Body of pancreas (tissue), 4 donors: Measurements from ENCODE around the gene TTC9B. TPM values are rescaled to one million over a fixed set of nuclear protein-coding genes. Genes with fewer than 3 reads are reported as not detected.
"Not testable (repeated sequence)": the region's sequence is repeated elsewhere in the genome, so short reads cannot be mapped to it uniquely, and the experiment has no call there.

Source experiments
- ATAC-seq: fragments of 150-250 bp; one replicate; pipeline ENCODE4 v1.9.1; 2016
- DNase-seq, 4 donors: peaks; one replicate each; pipeline ENCODE4 v3.0.0-alpha.2; 2019
- H3K27ac ChIP-seq, 4 donors: fragments of 200-600 bp; sonication (generic); 1 replicate in 3 of 4; 2 replicates in 1 of 4; pipeline versions ENCODE4 v1.5.1 to v1.6.1; 2016 to 2019; ENCODE audit warnings: mild to moderate bottlenecking in 1 of 4, mixed read lengths in 1 of 4, moderate library complexity in 1 of 4
- H3K27me3 ChIP-seq, 2 donors: fragments of 200-600 bp; sonication (generic); one replicate each; pipeline ENCODE4 v1.6.0; 2016; ENCODE audit warnings: mild to moderate bottlenecking in 1 of 2
- H3K36me3 ChIP-seq, 2 donors: fragments of 200-600 bp; sonication (generic); replicated peaks in 1 of 2; 2 replicates each; pipeline ENCODE4 v1.5.1; 2016; ENCODE audit warnings: low read depth in 2 of 2; ENCODE audit not compliant: insufficient read depth in 1 of 2
- H3K4me1 ChIP-seq: fragments of 200-600 bp; sonication (generic); one replicate; pipeline ENCODE4 v1.6.0; 2016
- H3K4me3 ChIP-seq, 2 donors: fragments of 200-600 bp; sonication (generic); 1 replicate in 1 of 2; 2 replicates in 1 of 2; pipeline ENCODE4 v1.5.1; 2016 to 2019
- H3K9me3 ChIP-seq, 3 donors: fragments of 200-600 bp; sonication (generic); 1 replicate in 2 of 3; 2 replicates in 1 of 3; pipeline ENCODE4 v1.5.1; 2016
- POLR2A ChIP-seq, 3 donors: fragments of 450-650 bp; IDR thresholded peaks; one replicate each; pipeline ENCODE4 v1.6.1; 2016; ENCODE audit warnings: antibody characterized with exemption in 3 of 3, mild to moderate bottlenecking in 2 of 3
- WGBS, 2 donors: methylation state at CpG; one replicate each; pipeline ENCODE4 v1.1.5; 2017; 5-methylcytosine and 5-hydroxymethylcytosine counted together
- intact Hi-C: fragments of 100-400 bp; cut with DNase I; formaldehyde crosslinking; loops from one replicate; pipeline ENCODE4 v1.15.1; 2023
- total RNA-seq, 2 donors: library from RNA; depleted of rRNA; stranded (reverse); fragments of >200 nt; gene quantifications; one replicate each; pipeline ENCODE4 v1.1.0, GENCODE V29; 2016
- TF ChIP-seq, protein P1 (sequence below), 7 experiments: fragments of 450-650 bp in 4 of 7; fragments of 200-600 bp in 3 of 7; sonication (generic) in 3 of 7; IDR thresholded peaks; one replicate each; pipeline ENCODE4 v1.5.1; 2016 to 2019; ENCODE audit warnings: antibody characterized with exemption in 7 of 7

TTC9B gene
- total RNA-seq, 2 donors from 2014 or later = not detected

DNA sequence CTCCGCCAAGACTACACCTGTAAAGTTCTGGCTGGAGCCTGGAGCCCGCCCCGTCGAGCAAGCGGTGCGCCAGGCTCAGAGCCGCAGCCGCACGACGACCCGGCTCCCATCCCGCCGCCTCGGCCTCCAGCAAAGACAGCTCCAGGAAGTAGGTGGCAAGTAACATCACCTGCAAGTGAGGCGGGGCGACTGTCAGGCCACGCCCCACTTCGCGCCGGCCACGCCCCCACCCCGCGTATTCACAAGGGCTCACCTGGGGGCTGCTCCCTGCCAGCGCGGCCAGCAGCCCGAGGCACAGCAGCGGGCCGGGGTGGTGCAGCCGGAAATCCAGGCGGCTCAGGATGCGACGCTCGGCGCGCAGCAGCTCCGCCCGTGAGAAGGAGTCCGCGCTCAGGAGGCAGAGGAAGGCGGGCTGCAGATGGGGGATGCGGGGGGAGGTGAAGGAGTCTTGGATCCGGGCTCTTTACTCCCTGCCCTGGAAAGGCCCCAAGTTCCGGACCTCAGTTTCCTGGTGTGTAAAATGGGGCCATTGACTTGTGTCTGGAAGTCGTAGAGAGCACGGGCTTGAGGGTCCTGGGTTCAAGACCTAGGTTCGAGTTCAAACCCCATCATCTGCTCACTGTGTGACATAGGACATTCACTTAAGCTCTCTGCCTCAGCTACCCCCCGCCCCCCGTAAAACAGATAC is 5.1 kb upstream of the TTC9B start:
- H3K36me3 ChIP-seq = no peaks in the 10 kb centered on the region
- no peak for ATAC-seq
- H3K27me3 ChIP-seq = peaks cover 0 to 31% of the 10 kb centered on the region in 2 donors
- H3K4me3 ChIP-seq = no peak overlapping the region
- peak in 1 of 4 donors; percentile 51 for DNase-seq
- H3K4me1 ChIP-seq = peaks cover 16% of the 10 kb centered on the region
- H3K9me3 ChIP-seq = no peaks in the 10 kb centered on the region
- intact Hi-C loops = loop anchor here (5.0 kb wide), 1 partner anchor 76 kb away; no protein-coding TSS in a partner anchor
- 29 to 49% methylated on average over 24 to 48 of the region's 48 CpGs for WGBS, 2 donors
- TF ChIP-seq, protein P1, sequence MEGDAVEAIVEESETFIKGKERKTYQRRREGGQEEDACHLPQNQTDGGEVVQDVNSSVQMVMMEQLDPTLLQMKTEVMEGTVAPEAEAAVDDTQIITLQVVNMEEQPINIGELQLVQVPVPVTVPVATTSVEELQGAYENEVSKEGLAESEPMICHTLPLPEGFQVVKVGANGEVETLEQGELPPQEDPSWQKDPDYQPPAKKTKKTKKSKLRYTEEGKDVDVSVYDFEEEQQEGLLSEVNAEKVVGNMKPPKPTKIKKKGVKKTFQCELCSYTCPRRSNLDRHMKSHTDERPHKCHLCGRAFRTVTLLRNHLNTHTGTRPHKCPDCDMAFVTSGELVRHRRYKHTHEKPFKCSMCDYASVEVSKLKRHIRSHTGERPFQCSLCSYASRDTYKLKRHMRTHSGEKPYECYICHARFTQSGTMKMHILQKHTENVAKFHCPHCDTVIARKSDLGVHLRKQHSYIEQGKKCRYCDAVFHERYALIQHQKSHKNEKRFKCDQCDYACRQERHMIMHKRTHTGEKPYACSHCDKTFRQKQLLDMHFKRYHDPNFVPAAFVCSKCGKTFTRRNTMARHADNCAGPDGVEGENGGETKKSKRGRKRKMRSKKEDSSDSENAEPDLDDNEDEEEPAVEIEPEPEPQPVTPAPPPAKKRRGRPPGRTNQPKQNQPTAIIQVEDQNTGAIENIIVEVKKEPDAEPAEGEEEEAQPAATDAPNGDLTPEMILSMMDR (IDR thresholded peaks at IDR 0.05) = no peak
- TF ChIP-seq POLR2A (IDR thresholded peaks at IDR 0.05) = no peak
- no peak overlapping the region for H3K27ac ChIP-seq

DNA sequence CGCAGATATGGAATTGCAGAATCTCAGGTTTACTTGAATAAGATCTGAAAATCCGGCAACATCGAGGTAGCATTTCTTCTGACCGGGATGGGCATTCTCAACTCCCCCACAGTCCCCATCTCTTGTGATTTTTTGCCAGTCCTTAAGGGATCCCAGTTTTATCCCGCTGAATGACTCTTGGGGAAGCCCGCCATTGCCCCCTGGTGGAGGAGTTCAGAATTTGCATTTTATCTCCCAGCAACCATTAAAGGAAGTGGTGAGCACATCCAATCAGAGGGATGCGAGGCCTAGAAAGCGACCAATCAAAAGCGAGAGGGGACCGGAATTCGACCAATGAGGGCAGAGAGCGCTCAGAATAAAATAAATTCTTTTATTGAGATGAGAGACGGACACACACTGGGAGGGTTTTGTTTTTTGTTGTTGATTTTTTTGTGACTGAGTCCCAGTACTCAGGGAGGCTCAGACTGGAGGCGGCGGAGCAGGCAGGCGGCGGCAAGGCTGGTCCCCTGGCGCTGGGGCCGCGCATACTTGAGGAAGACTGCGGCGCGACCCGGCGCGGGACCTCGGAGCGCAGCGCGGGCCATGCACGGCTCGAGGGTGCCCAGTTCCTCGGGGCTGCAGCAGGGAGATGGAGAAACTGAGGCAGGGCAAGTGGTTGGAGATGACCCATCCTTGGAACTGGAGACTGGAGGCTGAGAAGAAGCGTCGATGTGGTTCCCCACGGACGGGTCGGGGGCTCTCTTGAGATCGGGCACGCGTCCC is 3.9 kb upstream of the TTC9B start:
- 53 to 59% methylated on average over 40 to 41 of the region's 41 CpGs for WGBS, 2 donors
- no peak for TF ChIP-seq POLR2A (IDR thresholded peaks at IDR 0.05)
- TF ChIP-seq, protein P1 (IDR thresholded peaks at IDR 0.05) = peak; percentile 79 to 95 (median 91)

DNA sequence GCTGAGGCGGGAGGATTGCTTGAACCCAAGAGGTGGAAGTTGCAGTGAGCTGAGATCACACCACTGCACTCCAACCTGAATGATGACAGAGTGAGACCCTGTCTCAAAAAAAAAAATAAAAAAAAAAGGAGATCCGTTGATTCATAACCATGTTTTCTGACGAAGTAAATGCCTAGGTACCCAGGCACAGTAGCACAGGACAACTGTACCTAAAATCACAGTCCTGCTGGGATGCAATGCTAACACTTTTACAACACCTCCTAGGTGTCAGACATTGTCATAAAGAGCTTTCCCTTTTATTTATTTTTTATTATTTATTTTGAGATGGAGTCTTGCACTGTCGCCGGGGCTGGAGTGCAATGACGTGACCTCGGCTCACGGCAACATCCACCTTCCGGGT is 2.5 kb upstream of the TTC9B start:
- Histone ChIP-seq H3K4me3 (no peak overlapping the region), H3K36me3 (no peaks in the 10 kb centered on the region), H3K9me3 (no peaks in the 10 kb centered on the region), H3K27me3 (peaks cover 0 to 28% of the 10 kb centered on the region in 2 donors), H3K4me1 (peaks cover 22% of the 10 kb centered on the region), H3K27ac (no peak overlapping the region)
- intact Hi-C loops = loop anchor here (5.0 kb wide), 1 partner anchor 73 kb away; no protein-coding TSS in a partner anchor
- TF ChIP-seq, protein P1 (IDR thresholded peaks at IDR 0.05) = no peak
- no peak for TF ChIP-seq POLR2A (IDR thresholded peaks at IDR 0.05)
- DNase-seq (no peak), ATAC-seq (no peak)
- 66% methylated on average over 9 of the region's 9 CpGs for WGBS, 2 donors

More for the DNA sequence above, 3.9 kb upstream of the TTC9B start:
- H3K36me3 ChIP-seq = no peaks in the 10 kb centered on the region
- ATAC-seq (peak; percentile 91), DNase-seq (peak; percentile 78 to 90 (median 85))
- peaks cover 0 to 35% of the 10 kb centered on the region in 2 donors for H3K27me3 ChIP-seq
- no peaks in the 10 kb centered on the region for H3K9me3 ChIP-seq
- no peak overlapping the region for H3K27ac ChIP-seq
- H3K4me1 ChIP-seq = peaks cover 27% of the 10 kb centered on the region
- intact Hi-C loops = loop anchor here (5.0 kb wide), 1 partner anchor 75 kb away; no protein-coding TSS in a partner anchor
- H3K4me3 ChIP-seq = no peak overlapping the region

DNA sequence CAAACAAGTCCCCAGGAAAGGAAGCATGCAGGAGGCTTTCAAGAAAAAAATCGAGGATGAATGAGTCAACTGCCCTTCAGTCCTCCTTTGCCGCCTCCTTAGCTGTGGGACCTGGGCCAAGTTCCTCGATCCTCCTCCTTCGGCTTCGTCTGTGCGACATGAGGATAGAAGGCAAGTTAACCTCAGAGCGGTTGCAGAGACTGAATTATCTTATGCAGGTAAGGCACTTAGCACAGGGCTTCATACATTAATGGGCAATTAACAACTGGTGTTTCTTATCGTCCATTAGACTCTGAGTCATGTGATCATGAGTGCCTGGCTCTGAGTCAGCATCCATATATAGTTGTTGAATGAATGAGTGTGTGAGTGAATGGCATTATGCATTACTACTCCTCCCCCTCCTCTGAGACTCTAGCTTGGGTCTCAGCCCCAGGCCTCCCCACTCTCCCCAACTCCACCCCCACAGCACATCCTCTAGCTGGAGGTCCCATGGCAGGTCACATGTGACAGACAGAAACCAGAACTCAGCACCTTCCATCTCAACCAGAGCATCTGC is 1.6 kb upstream of the TTC9B start:
- ATAC-seq = no peak
- no peaks in the 10 kb centered on the region for H3K36me3 ChIP-seq
- DNase-seq = no peak
- intact Hi-C loops = loop anchor here (5.0 kb wide), 1 partner anchor 72 kb away; no protein-coding TSS in a partner anchor
- H3K4me3 ChIP-seq = no peak overlapping the region
- no peak for TF ChIP-seq POLR2A (IDR thresholded peaks at IDR 0.05)
- TF ChIP-seq, protein P1 (IDR thresholded peaks at IDR 0.05) = no peak
- no peaks in the 10 kb centered on the region for H3K9me3 ChIP-seq
- H3K27ac ChIP-seq = no peak overlapping the region
- peaks cover 0 to 27% of the 10 kb centered on the region in 2 donors for H3K27me3 ChIP-seq
- WGBS, 2 donors = 39 to 43% methylated on average over 8 of the region's 8 CpGs
- peaks cover 22% of the 10 kb centered on the region for H3K4me1 ChIP-seq

DNA sequence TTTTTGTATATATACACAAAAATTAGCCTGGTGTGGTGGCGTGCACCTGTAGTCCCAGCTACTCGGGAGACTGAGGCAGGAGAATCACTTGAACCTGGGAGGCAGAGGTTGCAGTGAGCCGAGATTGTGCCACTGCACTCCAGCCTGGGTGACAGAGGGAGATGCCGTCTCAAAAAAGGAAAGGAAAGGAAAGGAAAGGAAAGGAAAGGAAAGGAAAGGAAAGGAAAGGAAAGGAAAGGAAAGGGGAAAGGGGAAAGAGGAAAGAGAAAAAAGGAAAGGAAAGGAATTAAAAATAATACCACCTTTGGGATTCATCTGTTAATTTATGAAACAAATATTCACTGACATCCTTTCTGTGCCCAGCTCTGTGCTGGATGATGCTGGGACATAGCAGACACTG is 845 bp upstream of the TTC9B start:
- WGBS, 2 donors = 62 to 71% methylated on average over 4 of the region's 4 CpGs
- H3K27ac ChIP-seq, intact Hi-C loops, ATAC-seq, H3K36me3 ChIP-seq, H3K4me3 ChIP-seq, DNase-seq, H3K9me3 ChIP-seq: not testable (repeated sequence)
- peaks cover 0 to 19% of the 10 kb centered on the region in 2 donors for H3K27me3 ChIP-seq
- H3K4me1 ChIP-seq = peaks cover 22% of the 10 kb centered on the region
